HEK293 (cell line): Measurements from ENCODE around the gene ERP29.

Experiments
- CTCF ChIA-PET: fragments of 350-600 bp; formaldehyde crosslinking; extraction: SDS; loops from one replicate; lab custom pipeline; 2021; ENCODE audit warnings: antibody characterized with exemption; lab: Yijun Ruan, JAX
- POLR2A ChIA-PET: fragments of 300-600 bp; formaldehyde crosslinking; extraction: SDS; loops from one replicate; lab custom pipeline; 2020; ENCODE audit warnings: antibody characterized with exemption, inconsistent platforms; lab: Yijun Ruan, JAX
- H3K27ac ChIP-seq: fragments of 200-500 bp; sonication (Bioruptor generic); 2 replicates; pipeline ENCODE4 v1.5.1; 2014; ENCODE audit warnings: low read depth, low read length, control low read depth, inconsistent platforms; ENCODE audit errors: extremely low read depth
- H3K36me3 ChIP-seq, 2 experiments: fragments of 200-500 bp in 1 of 2; sonication (Bioruptor generic) in 1 of 2; 1 replicate in 1 of 2; 2 replicates in 1 of 2; pipeline ENCODE4 v1.5.1; 2014 to 2017; ENCODE audit warnings: inconsistent platforms in 2 of 2, low read length in 2 of 2; ENCODE audit not compliant: control insufficient read depth in 2 of 2, insufficient read depth in 1 of 2
- H3K4me1 ChIP-seq: fragments of 200-500 bp; sonication (Bioruptor generic); 2 replicates; pipeline ENCODE4 v1.5.1; 2014; ENCODE audit warnings: mild to moderate bottlenecking, low read length, inconsistent platforms; ENCODE audit not compliant: control insufficient read depth, insufficient read depth
- H3K4me3 ChIP-seq: 2 replicates; pipeline ENCODE4 v1.5.1; 2011; ENCODE audit warnings: low read depth, mild to moderate bottlenecking, control low read depth, low read length, moderate library complexity
- H3K9me3 ChIP-seq: fragments of 200-500 bp; sonication (Bioruptor generic); 2 replicates; pipeline ENCODE4 v1.5.1; 2014; ENCODE audit warnings: low read depth, low read length, inconsistent platforms; ENCODE audit not compliant: control insufficient read depth, insufficient read depth
- BCL6B ChIP-seq: fragments of 450-650 bp; formaldehyde crosslinking; IDR thresholded peaks from 2 replicates; pipeline ENCODE4 v1.5.1; 2017; ENCODE audit warnings: missing biosample characterization, missing genetic modification characterization
- GLI4 ChIP-seq: fragments of 450-650 bp; formaldehyde crosslinking; IDR thresholded peaks from 2 replicates; pipeline ENCODE4 v1.5.1; 2016; ENCODE audit warnings: missing biosample characterization, missing genetic modification characterization
- GLIS2 ChIP-seq: fragments of 450-650 bp; formaldehyde crosslinking; IDR thresholded peaks from 2 replicates; pipeline ENCODE4 v1.5.1; 2016; ENCODE audit warnings: missing biosample characterization, missing genetic modification characterization
- KLF9 ChIP-seq: fragments of 450-650 bp; formaldehyde crosslinking; IDR thresholded peaks from 2 replicates; pipeline ENCODE4 v1.5.1; 2016; ENCODE audit warnings: missing biosample characterization, missing genetic modification characterization, low read depth
- OVOL3 ChIP-seq: fragments of 450-650 bp; formaldehyde crosslinking; IDR thresholded peaks from 2 replicates; pipeline ENCODE4 v1.5.1; 2016; ENCODE audit warnings: missing biosample characterization, missing genetic modification characterization
- SP3 ChIP-seq: fragments of 450-650 bp; formaldehyde crosslinking; IDR thresholded peaks from 2 replicates; pipeline ENCODE4 v1.5.1; 2016; ENCODE audit warnings: missing biosample characterization, missing genetic modification characterization
- TRIM28 ChIP-seq: IDR thresholded peaks from 2 replicates; pipeline ENCODE4 v1.6.1; 2011; ENCODE audit warnings: low read length, control low read depth, borderline replicate concordance
- YY1 ChIP-seq: fragments of 450-650 bp; formaldehyde crosslinking; IDR thresholded peaks from 2 replicates; pipeline ENCODE4 v1.5.1; 2018; ENCODE audit warnings: missing biosample characterization, missing genetic modification characterization
- ZBTB7A ChIP-seq: fragments of 450-650 bp; formaldehyde crosslinking; IDR thresholded peaks from 2 replicates; pipeline ENCODE4 v1.5.1; 2016; ENCODE audit warnings: low read depth, missing biosample characterization, missing genetic modification characterization
- ZFP69B ChIP-seq: fragments of 450-650 bp; formaldehyde crosslinking; IDR thresholded peaks from 2 replicates; pipeline ENCODE4 v1.5.1; 2016; ENCODE audit warnings: missing biosample characterization, missing genetic modification characterization
- ZIC2 ChIP-seq: fragments of 450-650 bp; formaldehyde crosslinking; IDR thresholded peaks from 2 replicates; pipeline ENCODE4 v1.5.1; 2016; ENCODE audit warnings: missing biosample characterization, missing genetic modification characterization
- ZNF112 ChIP-seq: fragments of 450-650 bp; formaldehyde crosslinking; IDR thresholded peaks from 2 replicates; pipeline ENCODE4 v1.5.0; 2017; ENCODE audit warnings: missing biosample characterization, missing genetic modification characterization
- ZNF146 ChIP-seq: fragments of 450-650 bp; formaldehyde crosslinking; IDR thresholded peaks from 2 replicates; pipeline ENCODE4 v1.5.1; 2016; ENCODE audit warnings: missing biosample characterization, missing genetic modification characterization
- ZNF174 ChIP-seq: fragments of 450-650 bp; formaldehyde crosslinking; IDR thresholded peaks from 2 replicates; pipeline ENCODE4 v1.5.0; 2017; ENCODE audit warnings: missing biosample characterization, mild to moderate bottlenecking, missing genetic modification characterization
- ZNF248 ChIP-seq: fragments of 450-650 bp; formaldehyde crosslinking; IDR thresholded peaks from 2 replicates; pipeline ENCODE4 v1.5.1; 2017; ENCODE audit warnings: missing biosample characterization, missing genetic modification characterization
- ZNF274 ChIP-seq, 2 experiments: fragments of 200-500 bp in 1 of 2; fragments of 450-650 bp in 1 of 2; sonication (Bioruptor generic) in 1 of 2; formaldehyde crosslinking in 1 of 2; IDR thresholded peaks; 2 replicates each; pipeline versions ENCODE4 v1.5.1 to v1.6.1; 2014 to 2016; ENCODE audit warnings: borderline replicate concordance in 1 of 2, inconsistent platforms in 1 of 2, low read length in 1 of 2, missing biosample characterization in 1 of 2, missing genetic modification characterization in 1 of 2
- ZNF37A ChIP-seq: fragments of 450-650 bp; IDR thresholded peaks from 2 replicates; pipeline ENCODE4 v1.5.1; 2018; ENCODE audit warnings: missing biosample characterization, missing genetic modification characterization
- ZNF555 ChIP-seq: fragments of 450-650 bp; formaldehyde crosslinking; conservative IDR thresholded peaks from 2 replicates; pipeline ENCODE4 v1.5.1; 2017; ENCODE audit warnings: missing biosample characterization, mild to moderate bottlenecking, missing genetic modification characterization, inconsistent platforms
- ZNF623 ChIP-seq: fragments of 450-650 bp; formaldehyde crosslinking; IDR thresholded peaks from 2 replicates; pipeline ENCODE4 v1.5.1; 2016; ENCODE audit warnings: missing biosample characterization, missing genetic modification characterization
- ZNF624 ChIP-seq: fragments of 450-650 bp; formaldehyde crosslinking; IDR thresholded peaks from 2 replicates; pipeline ENCODE4 v1.5.1; 2017; ENCODE audit warnings: missing biosample characterization, missing genetic modification characterization
- ZNF629 ChIP-seq: fragments of 450-650 bp; formaldehyde crosslinking; IDR thresholded peaks from 2 replicates; pipeline ENCODE4 v1.5.1; 2017; ENCODE audit warnings: missing biosample characterization, missing genetic modification characterization
- ZNF670 ChIP-seq: fragments of 450-650 bp; formaldehyde crosslinking; IDR thresholded peaks from 2 replicates; pipeline ENCODE4 v1.5.1; 2016; ENCODE audit warnings: missing biosample characterization, missing genetic modification characterization, low read depth
- ZNF707 ChIP-seq: fragments of 450-650 bp; formaldehyde crosslinking; IDR thresholded peaks from 2 replicates; pipeline ENCODE4 v1.5.1; 2016; ENCODE audit warnings: missing biosample characterization, missing genetic modification characterization
- ZNF747 ChIP-seq: fragments of 450-650 bp; formaldehyde crosslinking; IDR thresholded peaks from 2 replicates; pipeline ENCODE4 v1.5.1; 2016; ENCODE audit warnings: missing biosample characterization, missing genetic modification characterization
- ZNF777 ChIP-seq: fragments of 450-650 bp; formaldehyde crosslinking; IDR thresholded peaks from 2 replicates; pipeline ENCODE4 v1.5.1; 2017; ENCODE audit warnings: missing biosample characterization, missing genetic modification characterization, borderline replicate concordance
- ZNF791 ChIP-seq: fragments of 450-650 bp; formaldehyde crosslinking; IDR thresholded peaks from 2 replicates; pipeline ENCODE4 v1.5.1; 2016; ENCODE audit warnings: missing biosample characterization, missing genetic modification characterization

Gene ERP29

GRCh38 chr12:112049351-112049750 is 36.1 kb downstream of the ERP29 start (continued):
- TF ChIP-seq ZNF555: no peak

- Histone ChIP-seq H3K9me3 (no peaks in the 10 kb centered on the region), H3K36me3 (peaks cover 69 to 83% of the 10 kb centered on the region in 2 experiments)
- CTCF ChIA-PET: interaction anchor here (0.7 kb wide), 1 partner anchor 12 kb away, joined by 5 read pairs; no protein-coding TSS in a partner anchor
- TF ChIP-seq ZFP69B (no peak), ZNF248 (tag by site-specific recombination) (no peak), YY1 (tag by site-specific recombination) (no peak), ZIC2 (tag by site-specific recombination) (no peak), KLF9 (no peak), ZNF274 (IDR thresholded peaks at IDR 0.05; ENCODE audit: low read length) (no peak), ZNF274 (tag by site-specific recombination; IDR thresholded peaks at IDR 0.05; ENCODE audit: borderline replicate concordance) (no peak), ZBTB7A (no peak), ZNF37A (no peak), GLI4 (no peak), ZNF791 (tag by site-specific recombination) (no peak), ZNF670 (tag by site-specific recombination) (no peak), SP3 (no peak), TRIM28 (no peak), ZNF629 (tag by site-specific recombination) (no peak), OVOL3 (tag by site-specific recombination) (no peak)
- TF ChIP-seq, all 188 proteins: peak for 0
- no peak overlapping the region for H3K4me3 ChIP-seq
- no peak overlapping the region for H3K27ac ChIP-seq
- POLR2A ChIA-PET: no interaction called here
- H3K4me1 ChIP-seq: no peaks in the 10 kb centered on the region
Observed at GRCh38 chr12:112061137-112061536, 47.9 kb downstream of the ERP29 start.

- POLR2A ChIA-PET: no interaction called here
- TF ChIP-seq ZNF623 (tag by site-specific recombination) (no peak), ZIC2 (tag by site-specific recombination) (no peak), ZNF112 (tag by site-specific recombination) (no peak), ZNF707 (tag by site-specific recombination) (no peak), ZNF747 (tag by site-specific recombination) (no peak)
- H3K36me3 ChIP-seq: peaks cover 69 to 87% of the 10 kb centered on the region in 2 experiments
- H3K4me3 ChIP-seq: no peak overlapping the region
- H3K27ac ChIP-seq: no peak overlapping the region
- no peaks in the 10 kb centered on the region for H3K4me1 ChIP-seq
- CTCF ChIA-PET: no interaction called here
- no peaks in the 10 kb centered on the region for H3K9me3 ChIP-seq
Observed at GRCh38 chr12:112063273-112063672, 50.0 kb downstream of the ERP29 start.

- ChIA-PET CTCF (no interaction called here), POLR2A (no interaction called here)
- no peak overlapping the region for H3K4me3 ChIP-seq
- H3K9me3 ChIP-seq: no peaks in the 10 kb centered on the region
- TF ChIP-seq ZNF146 (tag by site-specific recombination): no peak
- no peak for TF ChIP-seq ZNF777 (tag by site-specific recombination)
- TF ChIP-seq GLIS2 (tag by site-specific recombination): no peak
- TF ChIP-seq ZNF624 (tag by site-specific recombination): no peak
- no peak for TF ChIP-seq BCL6B
- TF ChIP-seq ZNF174: no peak
- no peak for TF ChIP-seq SP3
- TF ChIP-seq ZIC2 (tag by site-specific recombination): no peak
- peaks cover 85 to 87% of the 10 kb centered on the region in 2 experiments for H3K36me3 ChIP-seq
- no peak overlapping the region for H3K27ac ChIP-seq
- H3K4me1 ChIP-seq: no peaks in the 10 kb centered on the region
Observed at GRCh38 chr12:112066566-112066965, 53.3 kb downstream of the ERP29 start.
